HG03442 (cell line): ENCODE data around the gene EDAR.

Experiments used
- ATAC-seq: cut with Tn5 transposase; IDR thresholded peaks from one replicate; pipeline ENCODE4 v1.9.1; 2021; ENCODE audit warnings: mild to moderate bottlenecking, moderate library complexity; ENCODE audit not compliant: unreplicated experiment

EDAR gene

DNA sequence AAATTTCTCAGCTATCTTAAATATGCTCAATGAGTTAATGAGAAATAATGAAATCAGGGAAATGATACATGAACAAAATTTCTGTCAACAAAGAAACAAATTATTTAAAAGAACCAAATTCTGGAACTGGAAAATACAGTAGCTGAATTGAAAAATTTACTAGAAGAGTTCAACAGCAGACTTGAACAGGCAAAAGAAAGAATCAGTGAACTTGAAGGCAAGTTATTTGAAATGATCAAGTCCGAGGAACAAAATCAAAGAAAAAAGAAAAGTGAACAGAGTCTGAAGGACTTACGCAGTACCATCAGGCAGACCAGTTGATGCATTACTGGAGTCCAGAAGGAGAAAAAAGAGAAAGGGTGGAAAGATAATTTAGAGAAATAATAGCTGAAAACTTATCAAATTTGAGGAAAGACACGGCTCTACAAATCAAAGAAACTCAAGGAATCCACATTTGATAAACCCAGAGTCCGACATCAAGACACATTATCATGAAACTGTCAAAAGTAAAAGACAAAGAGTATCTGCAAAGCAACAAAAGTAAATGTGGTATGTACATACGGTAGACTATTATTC, 118.9 kb downstream of the EDAR start:
- no peak for ATAC-seq

DNA sequence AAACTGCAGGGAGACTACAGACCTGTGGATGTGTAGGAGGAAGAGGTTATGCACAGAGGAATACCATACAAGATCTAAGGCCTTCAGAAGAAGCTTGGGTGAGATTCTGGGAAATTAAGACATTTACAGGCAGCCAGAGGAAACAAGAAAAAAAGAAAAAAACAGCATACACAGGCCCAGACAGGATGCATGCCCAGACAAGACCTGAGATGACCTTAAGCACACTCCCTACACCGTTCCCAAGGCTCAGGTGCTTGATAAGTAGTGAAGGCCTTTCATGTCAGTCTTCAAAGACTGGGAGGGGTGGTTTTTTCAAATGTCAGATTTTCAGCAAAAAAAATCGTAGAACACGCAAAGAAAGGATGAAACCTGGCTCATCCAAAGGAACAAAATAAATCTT, 119.5 kb downstream of the EDAR start:
- no peak for ATAC-seq

DNA sequence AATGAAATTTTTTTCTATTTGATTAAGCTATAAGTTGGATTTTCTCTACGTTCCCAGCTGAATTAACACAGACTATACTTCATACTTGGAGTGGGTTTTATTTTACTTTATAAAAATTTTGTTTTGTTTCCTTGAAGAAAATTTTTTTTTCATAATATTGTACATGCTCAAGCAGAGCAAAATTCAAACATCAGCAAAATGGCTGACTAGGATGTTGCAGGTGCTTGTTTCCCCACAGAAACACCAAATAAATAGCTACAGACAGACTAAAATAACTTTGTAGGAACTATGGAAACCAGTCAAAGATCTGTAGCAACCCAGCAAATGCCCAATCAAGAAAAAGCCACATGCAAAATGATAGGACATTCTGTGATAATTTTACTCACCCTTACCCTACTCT, 120.1 kb downstream of the EDAR start:
- no peak for ATAC-seq

DNA sequence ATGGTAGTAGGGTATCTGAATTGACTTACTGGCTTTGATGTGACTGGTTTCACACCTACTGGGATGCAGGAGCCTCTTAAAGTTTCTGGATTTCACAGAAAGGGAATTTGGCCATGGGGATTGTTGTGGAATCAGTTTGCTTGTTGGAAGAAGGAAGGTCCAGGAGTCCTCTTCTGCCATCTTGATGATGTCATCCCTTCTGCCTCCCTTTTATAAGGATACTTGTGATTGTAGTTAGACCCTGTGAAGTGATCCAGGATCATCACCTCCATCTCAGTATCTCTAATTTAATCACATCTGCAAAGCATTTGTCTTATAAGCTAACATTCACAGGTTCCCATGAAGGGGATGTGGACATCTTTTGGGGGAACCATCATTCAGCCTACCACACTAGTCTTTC, 123.0 kb downstream of the EDAR start:
- no peak for ATAC-seq

DNA sequence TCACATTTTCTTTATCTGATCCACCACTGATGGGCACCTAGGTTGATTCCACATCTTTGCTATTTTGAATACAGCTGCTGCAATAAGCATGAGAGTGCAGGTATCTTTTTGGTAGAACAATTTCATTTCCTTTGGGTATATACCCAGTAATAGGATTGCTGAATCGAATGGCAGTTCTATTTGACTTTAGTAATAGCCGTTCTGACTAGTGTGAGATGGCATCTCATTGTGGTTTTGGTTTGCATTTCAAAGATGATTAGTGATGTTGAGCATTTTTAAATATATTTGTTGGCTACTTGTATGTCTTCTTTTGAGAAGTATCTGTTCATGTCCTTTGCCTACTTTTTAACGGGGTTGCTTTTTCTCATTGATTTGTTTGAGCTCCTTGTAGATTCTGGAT, 130.1 kb downstream of the EDAR start:
- no peak for ATAC-seq

DNA sequence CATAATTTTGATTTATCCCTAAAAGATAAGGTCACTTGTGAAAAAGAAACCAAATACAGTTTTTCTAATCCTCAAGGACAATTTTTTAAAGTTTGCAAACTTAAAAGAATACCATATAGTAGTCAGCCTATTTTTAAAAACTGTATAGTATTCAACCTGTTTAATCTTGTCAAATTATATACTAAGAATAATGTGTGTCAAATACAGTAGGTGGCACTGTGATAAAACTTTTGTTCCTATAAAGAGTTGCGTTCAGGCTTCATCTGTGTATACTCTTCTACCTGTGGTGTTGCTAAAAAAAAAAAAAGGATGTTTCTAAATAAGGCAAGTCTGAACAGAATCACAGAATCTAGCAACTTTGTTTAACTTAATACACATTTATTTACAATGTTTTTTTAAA, 133.8 kb downstream of the EDAR start:
- no peak for ATAC-seq

DNA sequence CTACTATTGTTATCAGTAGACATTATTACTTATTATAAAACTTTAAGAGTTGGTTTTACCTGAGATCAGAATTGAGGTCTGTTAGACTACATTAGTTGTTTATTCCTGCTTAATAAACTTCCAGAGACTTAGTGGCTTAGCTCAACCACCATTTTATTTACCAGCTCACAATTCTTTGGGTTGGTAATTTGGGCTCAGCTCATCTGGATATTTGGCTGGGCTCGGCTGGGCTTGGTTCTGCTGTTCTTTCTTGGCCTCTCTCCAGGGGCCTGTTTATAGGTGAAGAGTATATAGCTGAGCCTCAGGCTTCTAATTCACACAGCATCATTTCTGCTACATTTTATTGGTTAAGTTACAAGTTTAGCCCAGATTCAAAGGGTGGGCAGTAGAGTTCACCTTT, 134.5 kb downstream of the EDAR start:
- no peak for ATAC-seq

DNA sequence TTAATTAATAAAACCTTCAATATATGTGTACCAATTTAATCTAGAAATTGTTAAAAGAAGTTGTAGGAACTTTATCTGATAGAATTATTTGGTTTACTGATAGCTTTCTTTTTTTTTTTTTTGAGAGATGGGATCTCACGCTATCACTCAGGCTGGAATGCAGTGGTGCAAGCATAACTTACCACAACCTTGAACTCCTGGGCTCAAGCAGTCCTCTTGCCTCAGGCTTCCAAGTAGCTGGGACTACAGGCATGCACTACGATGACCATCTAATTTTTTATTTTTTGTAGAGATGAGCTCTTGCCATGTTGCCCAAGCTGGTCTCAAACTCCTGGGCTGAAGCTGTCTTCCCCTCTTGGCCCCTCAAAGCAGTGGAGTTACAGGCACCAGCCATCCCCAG, 135.6 kb downstream of the EDAR start:
- no peak for ATAC-seq

DNA sequence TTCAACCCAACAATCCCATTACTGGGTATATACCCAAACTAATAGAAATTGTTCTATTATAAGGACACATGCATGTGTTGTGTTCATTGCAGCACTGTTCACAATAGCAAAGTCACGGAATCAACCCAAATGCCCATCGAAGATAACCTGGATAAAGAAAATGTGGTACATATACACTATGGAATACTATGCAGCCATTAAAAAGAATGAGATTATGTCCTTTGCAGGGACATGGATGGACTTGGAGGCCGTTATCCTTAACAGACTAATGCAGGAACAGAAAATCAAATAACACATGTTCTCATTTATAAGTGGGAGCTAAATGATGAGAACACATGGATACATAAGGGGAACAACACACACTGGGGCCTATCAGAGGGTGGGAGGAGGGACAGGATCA, 136.6 kb downstream of the EDAR start:
- ATAC-seq, result no peak

DNA sequence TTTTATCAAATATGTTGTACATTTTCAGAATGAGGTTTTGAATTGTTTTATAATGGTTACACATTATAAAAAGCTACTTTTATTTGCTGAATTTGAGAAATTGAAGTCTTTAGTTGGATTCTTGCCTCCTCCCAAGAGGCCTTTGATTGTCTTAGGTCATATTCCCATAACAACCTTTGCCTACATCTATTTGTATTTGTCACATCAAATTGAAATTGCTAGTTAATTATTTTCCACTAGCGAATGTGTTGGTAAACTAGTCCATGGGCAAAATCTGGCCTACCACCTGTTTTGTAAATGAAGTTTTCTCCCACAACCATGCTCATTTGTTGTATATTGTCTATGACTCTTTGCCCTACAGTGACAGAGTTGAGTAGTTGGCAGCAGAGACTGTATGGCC, 142.0 kb downstream of the EDAR start:
- ATAC-seq, result no peak

DNA sequence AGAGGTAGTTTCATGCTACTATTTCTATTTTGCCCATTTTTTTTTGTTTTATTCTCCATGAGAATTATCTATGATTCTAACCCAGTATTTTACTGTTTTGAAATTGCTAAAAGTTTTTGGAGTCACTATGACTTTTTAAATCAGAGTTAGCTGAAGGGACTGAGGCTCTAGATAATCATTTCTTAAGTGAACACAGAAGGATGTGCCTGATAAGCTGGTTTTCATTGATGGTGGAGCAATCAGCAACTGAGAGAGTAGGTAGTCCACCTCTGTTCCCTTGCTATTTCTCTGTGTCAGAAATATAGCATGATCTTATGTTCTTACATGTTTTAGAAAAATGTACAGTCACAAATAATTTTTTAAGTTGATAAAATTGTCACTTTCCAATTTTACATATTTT, 143.1 kb downstream of the EDAR start:
- no peak for ATAC-seq
